Esophagus muscularis mucosa (tissue), 4 donors: ENCODE data around the gene WFDC13. TPM values are rescaled to one million over a fixed set of nuclear protein-coding genes. Genes with fewer than 3 reads are reported as not detected.

Source experiments
- DNase-seq: peaks from one replicate; pipeline ENCODE4 v3.0.0-alpha.2; 2017; ENCODE audit errors: extremely low spot score
- H3K27ac ChIP-seq, 4 donors: fragments of 200-600 bp; sonication (generic); replicated peaks in 1 of 4; 1 replicate in 3 of 4; 2 replicates in 1 of 4; pipeline ENCODE4 v1.5.1; 2016 to 2019; ENCODE audit warnings: mild to moderate bottlenecking in 1 of 4
- H3K27me3 ChIP-seq, 4 donors: fragments of 200-600 bp; sonication (generic); one replicate each; pipeline versions ENCODE4 v1.5.1 to v1.6.0; 2016 to 2019
- H3K36me3 ChIP-seq, 4 donors: fragments of 200-600 bp; sonication (generic); one replicate each; pipeline ENCODE4 v1.5.1; 2016 to 2019
- H3K4me1 ChIP-seq, 4 donors: fragments of 200-600 bp; sonication (generic); one replicate each; pipeline ENCODE4 v1.5.1; 2016 to 2019
- H3K4me3 ChIP-seq, 4 donors: fragments of 200-600 bp; sonication (generic); 1 replicate in 2 of 4; 2 replicates in 2 of 4; pipeline ENCODE4 v1.5.1; 2016 to 2019; ENCODE audit warnings: mild to moderate bottlenecking in 4 of 4, moderate library complexity in 1 of 4
- H3K9me3 ChIP-seq, 4 donors: fragments of 200-600 bp; sonication (generic); 1 replicate in 3 of 4; 2 replicates in 1 of 4; pipeline ENCODE4 v1.5.1; 2016 to 2019
- EP300 ChIP-seq: sonication (generic); formaldehyde crosslinking; IDR thresholded peaks from one replicate; pipeline ENCODE4 v1.6.1; 2017; ENCODE audit warnings: antibody characterized with exemption
- POLR2A ChIP-seq: fragments of 450-650 bp; IDR thresholded peaks from one replicate; pipeline ENCODE4 v1.6.1; 2017; ENCODE audit warnings: antibody characterized with exemption, moderate library complexity, mild to moderate bottlenecking, low read depth
- POLR2AphosphoS5 ChIP-seq, 2 donors: sonication (generic); formaldehyde crosslinking; IDR thresholded peaks; one replicate each; pipeline ENCODE4 v1.6.1; 2017; ENCODE audit warnings: antibody characterized with exemption in 2 of 2
- WGBS: methylation state at CpG from one replicate; pipeline ENCODE4 v1.1.5; 2018; 5-methylcytosine and 5-hydroxymethylcytosine counted together
- intact Hi-C: fragments of 100-400 bp; cut with DNase I; formaldehyde crosslinking; loops from one replicate; pipeline ENCODE4 v1.15.1; 2023
- total RNA-seq, 4 donors: library from RNA; depleted of rRNA; stranded (reverse); fragments of >200 nt; gene quantifications; one replicate each; pipeline versions ENCODE4 v1.1.0 to v1.2.1, GENCODE V29; 2016
- TF ChIP-seq, protein P1 (sequence below), 3 experiments: fragments of 200-600 bp in 2 of 3; fragments of 450-650 bp in 1 of 3; sonication (generic) in 2 of 3; IDR thresholded peaks; one replicate each; pipeline ENCODE4 v1.5.1; 2017 to 2019; ENCODE audit warnings: antibody characterized with exemption in 3 of 3, mild to moderate bottlenecking in 2 of 3, moderate library complexity in 1 of 3

Gene WFDC13
- total RNA-seq, 4 donors from 2014 or later = not detected

DNA sequence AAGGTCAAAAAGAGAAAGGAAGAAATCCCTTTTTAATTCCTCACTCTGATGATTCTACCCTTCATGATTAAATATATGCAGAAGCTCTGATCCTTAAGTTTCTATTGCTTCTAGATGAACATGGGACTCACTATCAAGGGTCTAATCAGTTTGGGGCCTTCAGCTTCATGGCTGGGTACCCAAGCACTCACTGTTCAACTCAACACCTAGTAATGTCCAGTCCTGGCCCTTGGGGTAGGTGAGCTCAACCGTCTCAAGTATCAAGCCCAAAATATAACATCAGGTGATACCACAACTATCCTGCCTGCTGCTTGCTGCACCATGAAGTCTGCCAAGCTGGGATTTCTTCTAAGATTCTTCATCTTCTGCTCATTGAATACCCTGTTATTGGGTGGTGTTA is 20.2 kb downstream of the WFDC13 start, which contains the start of gene SPINT4:
Gene SPINT4, plus strand, starts transcription at position 301 of the 400 bp plus-strand sequence. Its CDS starts 21 bp downstream, at position 322.
- DNase-seq = no peak
- Histone ChIP-seq H3K4me1 (no peaks in the 10 kb centered on the region), H3K27ac (no peak within 1 kb of the TSS), H3K9me3 (no peaks in the 10 kb centered on the region), H3K4me3 (no peak within 1 kb of the TSS), H3K27me3 (no peaks in the 10 kb centered on the region), H3K36me3 (no peaks in the 10 kb centered on the region)
- TF ChIP-seq POLR2A (no peak), EP300 (no peak), POLR2AphosphoS5 (IDR thresholded peaks at IDR 0.05) (no peak)
- TF ChIP-seq, protein P1, sequence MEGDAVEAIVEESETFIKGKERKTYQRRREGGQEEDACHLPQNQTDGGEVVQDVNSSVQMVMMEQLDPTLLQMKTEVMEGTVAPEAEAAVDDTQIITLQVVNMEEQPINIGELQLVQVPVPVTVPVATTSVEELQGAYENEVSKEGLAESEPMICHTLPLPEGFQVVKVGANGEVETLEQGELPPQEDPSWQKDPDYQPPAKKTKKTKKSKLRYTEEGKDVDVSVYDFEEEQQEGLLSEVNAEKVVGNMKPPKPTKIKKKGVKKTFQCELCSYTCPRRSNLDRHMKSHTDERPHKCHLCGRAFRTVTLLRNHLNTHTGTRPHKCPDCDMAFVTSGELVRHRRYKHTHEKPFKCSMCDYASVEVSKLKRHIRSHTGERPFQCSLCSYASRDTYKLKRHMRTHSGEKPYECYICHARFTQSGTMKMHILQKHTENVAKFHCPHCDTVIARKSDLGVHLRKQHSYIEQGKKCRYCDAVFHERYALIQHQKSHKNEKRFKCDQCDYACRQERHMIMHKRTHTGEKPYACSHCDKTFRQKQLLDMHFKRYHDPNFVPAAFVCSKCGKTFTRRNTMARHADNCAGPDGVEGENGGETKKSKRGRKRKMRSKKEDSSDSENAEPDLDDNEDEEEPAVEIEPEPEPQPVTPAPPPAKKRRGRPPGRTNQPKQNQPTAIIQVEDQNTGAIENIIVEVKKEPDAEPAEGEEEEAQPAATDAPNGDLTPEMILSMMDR (IDR thresholded peaks at IDR 0.05) = no peak
- WGBS = 100% methylated on average over 1 of the region's 1 CpG
- intact Hi-C loops = no loop called here

DNA sequence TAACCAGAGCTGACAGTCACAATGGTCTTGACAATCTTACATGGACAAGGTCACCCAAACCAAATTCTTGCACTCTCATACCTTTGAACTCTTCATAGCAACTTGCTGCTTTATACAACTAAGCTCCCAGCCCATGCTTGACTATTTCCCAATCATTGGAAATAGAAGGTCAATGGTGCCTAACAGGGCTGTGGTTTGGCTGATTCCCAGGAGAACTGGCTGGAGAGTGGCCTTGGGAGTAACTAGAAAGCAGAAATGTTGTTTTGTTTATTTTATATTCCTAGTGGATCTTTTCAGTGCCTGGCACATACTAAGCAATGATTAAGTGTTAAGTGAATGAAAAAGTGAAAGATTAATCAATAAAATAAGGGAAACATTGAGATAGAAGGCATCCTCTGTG is 23.3 kb downstream of the WFDC13 start:
- no peak for TF ChIP-seq POLR2AphosphoS5 (IDR thresholded peaks at IDR 0.05)
- no peak for TF ChIP-seq POLR2A
- TF ChIP-seq EP300 = no peak
- TF ChIP-seq, protein P1 (IDR thresholded peaks at IDR 0.05) = no peak
- intact Hi-C loops = no loop called here
- DNase-seq = no peak
- no peaks in the 10 kb centered on the region for H3K4me1 ChIP-seq
- no peak overlapping the region for H3K27ac ChIP-seq
- no peaks in the 10 kb centered on the region for H3K27me3 ChIP-seq
- no peaks in the 10 kb centered on the region for H3K9me3 ChIP-seq
- no peak overlapping the region for H3K4me3 ChIP-seq
- H3K36me3 ChIP-seq = no peaks in the 10 kb centered on the region

DNA sequence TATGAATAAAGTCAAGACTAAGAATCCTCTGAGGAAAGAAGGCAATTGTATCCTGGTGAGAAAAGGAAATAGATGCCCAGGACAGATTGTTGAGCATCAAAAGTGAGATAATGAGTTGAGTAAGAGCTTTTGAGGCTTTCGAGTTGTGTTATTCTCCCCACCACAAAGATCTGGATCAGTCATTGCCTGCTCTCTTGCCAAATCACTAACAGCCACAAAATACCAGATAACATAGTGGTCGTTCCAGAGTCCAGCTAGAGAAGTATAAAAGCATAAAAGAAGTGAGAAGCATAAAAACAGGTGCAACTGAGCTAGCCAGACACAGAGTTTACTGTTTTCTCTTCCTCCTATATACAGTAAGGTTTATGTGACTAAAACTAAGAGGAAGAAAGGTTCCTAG is 25.2 kb downstream of the WFDC13 start:
- H3K27me3 ChIP-seq = no peaks in the 10 kb centered on the region
- peaks cover 0 to 8% (median 2%) of the 10 kb centered on the region in 4 donors for H3K9me3 ChIP-seq
- H3K4me1 ChIP-seq = no peaks in the 10 kb centered on the region
- WGBS = 56% methylated on average over 2 of the region's 2 CpGs
- H3K36me3 ChIP-seq = no peaks in the 10 kb centered on the region
- H3K4me3 ChIP-seq = no peak overlapping the region
- no peak overlapping the region for H3K27ac ChIP-seq
- no peak for DNase-seq
- TF ChIP-seq, protein P1 (IDR thresholded peaks at IDR 0.05) = no peak
- TF ChIP-seq EP300 = no peak
- no peak for TF ChIP-seq POLR2AphosphoS5 (IDR thresholded peaks at IDR 0.05)
- TF ChIP-seq POLR2A = no peak
- intact Hi-C loops = no loop called here

DNA sequence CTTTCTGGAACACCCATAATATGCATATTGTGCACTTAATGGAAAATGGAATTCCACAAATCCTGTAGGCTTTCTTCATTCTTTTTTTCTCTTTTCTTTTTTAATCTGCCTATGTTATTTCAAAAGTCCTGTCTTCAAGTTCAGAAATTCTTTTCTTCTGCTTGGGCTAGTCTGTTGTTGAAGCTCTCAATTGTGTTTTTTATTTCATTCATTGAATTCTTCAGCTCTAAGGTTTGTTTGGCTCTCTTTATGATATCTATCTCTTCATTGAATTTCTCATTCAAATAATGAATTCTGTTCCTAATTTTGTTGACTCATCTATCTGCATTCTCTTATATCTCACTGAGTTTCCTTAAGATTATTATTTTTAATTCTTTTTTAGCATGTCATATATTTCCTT is 30.4 kb downstream of the WFDC13 start:
- H3K27ac ChIP-seq = no peak overlapping the region
- no peaks in the 10 kb centered on the region for H3K27me3 ChIP-seq
- peaks cover 0 to 9% (median 2%) of the 10 kb centered on the region in 4 donors for H3K9me3 ChIP-seq
- no peaks in the 10 kb centered on the region for H3K36me3 ChIP-seq
- TF ChIP-seq, protein P1 (IDR thresholded peaks at IDR 0.05) = no peak
- TF ChIP-seq POLR2A (no peak), EP300 (no peak), POLR2AphosphoS5 (IDR thresholded peaks at IDR 0.05) (no peak)
- H3K4me3 ChIP-seq = no peak overlapping the region
- intact Hi-C loops = no loop called here
- no peak for DNase-seq
- no peaks in the 10 kb centered on the region for H3K4me1 ChIP-seq

DNA sequence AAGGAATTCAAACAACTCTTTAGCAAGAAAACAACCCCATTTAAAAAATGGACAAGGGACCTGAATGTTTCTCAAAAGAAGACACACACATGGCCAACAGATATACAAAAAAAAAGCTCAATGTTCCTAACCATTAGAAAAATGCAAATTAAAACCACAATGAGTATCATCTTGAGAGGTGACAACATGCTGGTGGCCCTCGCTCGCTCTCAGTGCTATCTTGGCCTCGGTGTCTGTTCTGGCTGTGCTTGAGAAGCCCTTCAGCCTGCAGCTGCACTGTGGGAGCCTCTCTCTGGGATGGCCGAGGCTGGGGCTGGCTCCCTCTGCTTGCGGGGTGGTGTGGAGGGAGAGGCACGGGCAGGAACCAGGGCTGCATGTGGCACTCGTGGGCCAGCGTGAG is 33.7 kb downstream of the WFDC13 start:
- DNase-seq = no peak
- 87% methylated on average over 6 of the region's 8 CpGs for WGBS
- Histone ChIP-seq H3K9me3 (peaks cover 0 to 9% (median 2%) of the 10 kb centered on the region in 4 donors), H3K4me3 (no peak overlapping the region), H3K36me3 (no peaks in the 10 kb centered on the region), H3K4me1 (no peaks in the 10 kb centered on the region), H3K27me3 (no peaks in the 10 kb centered on the region), H3K27ac (no peak overlapping the region)
- TF ChIP-seq, protein P1 (IDR thresholded peaks at IDR 0.05) = no peak
- TF ChIP-seq POLR2AphosphoS5 (IDR thresholded peaks at IDR 0.05) = no peak
- TF ChIP-seq POLR2A = no peak
- no peak for TF ChIP-seq EP300
- intact Hi-C loops = no loop called here
